GM21515 (cell line): ENCODE measurements around the gene PLEKHA7.
"Not testable (repeated sequence)": the region's sequence is repeated elsewhere in the genome, so short reads cannot be mapped to it uniquely, and the experiment has no call there.

Experiments used
- ATAC-seq: cut with Tn5 transposase; IDR thresholded peaks from one replicate; pipeline ENCODE4 v1.9.1; 2021; ENCODE audit not compliant: unreplicated experiment

Gene PLEKHA7

DNA sequence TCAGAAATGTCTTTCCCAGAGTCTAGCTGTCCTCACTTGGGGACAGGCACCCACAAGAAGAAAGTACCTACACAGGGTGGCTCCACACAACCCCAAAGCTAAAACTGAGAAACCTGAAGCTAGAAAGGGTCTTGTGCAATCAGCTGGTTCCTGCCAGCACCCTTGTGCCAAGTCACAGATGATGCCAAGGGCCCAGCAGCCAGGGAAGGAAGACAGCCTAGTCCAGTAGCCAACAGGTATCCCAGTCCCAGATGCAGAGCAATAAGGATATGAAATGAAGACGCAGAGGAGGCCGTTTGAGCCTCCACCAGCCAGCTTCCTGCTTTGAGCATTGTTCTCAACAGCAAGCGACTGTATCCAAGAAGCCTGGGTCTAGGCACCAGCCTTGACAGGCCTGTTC, 6.1 kb downstream of the PLEKHA7 start:
- no peak for ATAC-seq

DNA sequence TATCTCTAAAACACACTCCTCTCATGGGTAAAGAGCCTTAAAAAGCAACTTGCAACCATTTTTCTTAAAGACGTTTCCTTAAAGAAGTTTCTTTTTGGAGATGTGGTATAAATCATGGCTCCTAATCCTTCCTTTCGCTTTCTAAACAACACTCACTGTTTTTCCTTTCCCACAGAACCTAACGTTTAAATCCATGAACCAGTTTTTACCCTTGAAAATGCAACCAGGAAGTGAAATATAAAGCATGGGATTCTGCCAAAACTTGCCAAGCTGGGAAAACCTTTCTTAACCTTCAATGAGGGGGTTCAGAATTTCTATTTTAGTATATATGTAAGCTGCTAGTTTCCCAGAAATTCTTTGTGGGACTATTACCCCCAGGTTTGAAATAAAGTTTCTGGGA, 8.6 kb downstream of the PLEKHA7 start:
- ATAC-seq: no peak

DNA sequence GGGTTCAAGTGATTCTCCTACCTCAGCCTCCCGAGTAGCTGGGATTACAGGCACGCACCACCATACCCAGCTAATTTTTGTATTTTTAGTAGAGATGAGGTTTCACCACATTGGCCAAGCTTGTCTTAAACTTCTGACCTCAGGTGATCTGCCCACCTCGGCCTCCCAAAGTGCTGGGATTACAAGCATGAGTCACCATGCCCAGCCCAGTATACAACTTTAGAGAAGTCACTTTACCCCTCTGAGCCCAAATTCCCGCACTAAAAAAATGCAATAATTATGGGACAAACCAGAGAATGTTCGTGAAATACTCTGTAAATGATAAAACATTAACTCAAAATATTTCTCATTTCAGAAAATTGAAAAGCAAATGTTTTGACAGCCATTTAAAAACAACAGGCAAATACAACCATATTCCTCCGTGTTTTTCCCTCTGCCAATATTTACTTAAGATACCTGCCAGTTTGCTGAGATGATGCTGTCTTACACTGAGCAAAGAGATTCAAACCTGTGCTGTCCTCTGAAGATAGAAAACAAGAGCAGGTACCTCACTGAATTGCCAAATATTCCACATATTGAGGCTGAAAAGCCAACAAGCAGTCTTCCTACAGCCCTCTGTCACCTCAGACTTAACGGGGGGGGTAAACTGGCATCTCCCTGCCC, 9.6 kb downstream of the PLEKHA7 start:
- no peak for ATAC-seq

- ATAC-seq: no peak
Measured at GRCh38 chr11:17003426-17003825, 10.8 kb downstream of the PLEKHA7 start.

- ATAC-seq: no peak
Measured at GRCh38 chr11:17002543-17002942, 11.7 kb downstream of the PLEKHA7 start.

- no peak for ATAC-seq
Measured at GRCh38 chr11:17001806-17002205, 12.4 kb downstream of the PLEKHA7 start.

GRCh38 chr11:17000987-17001386, 13.2 kb downstream of the PLEKHA7 start:
- ATAC-seq: no peak

- ATAC-seq: not testable (repeated sequence)
Measured at GRCh38 chr11:17000253-17000652, 14.0 kb downstream of the PLEKHA7 start.

DNA sequence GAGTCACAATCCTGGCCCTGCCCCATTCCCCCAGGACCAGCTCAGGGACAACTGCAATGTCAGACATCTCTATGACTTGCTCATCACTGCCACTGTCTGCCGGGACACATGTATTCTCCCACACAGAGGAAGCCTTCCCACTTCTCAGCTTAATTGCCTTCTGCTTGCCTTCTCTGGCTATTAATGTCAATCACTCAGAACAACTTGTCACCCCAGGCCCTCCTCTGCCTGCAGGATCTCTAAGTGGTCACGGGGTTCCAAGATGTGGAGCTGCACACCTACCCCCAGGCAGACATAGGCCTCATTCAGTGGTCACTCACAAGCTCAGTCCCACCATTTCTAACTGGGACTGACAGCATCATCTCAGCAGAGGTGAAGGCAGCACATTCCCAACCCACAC, 15.1 kb downstream of the PLEKHA7 start:
- no peak for ATAC-seq

GRCh38 chr11:16997624-16998023, 16.6 kb downstream of the PLEKHA7 start:
- no peak for ATAC-seq

DNA sequence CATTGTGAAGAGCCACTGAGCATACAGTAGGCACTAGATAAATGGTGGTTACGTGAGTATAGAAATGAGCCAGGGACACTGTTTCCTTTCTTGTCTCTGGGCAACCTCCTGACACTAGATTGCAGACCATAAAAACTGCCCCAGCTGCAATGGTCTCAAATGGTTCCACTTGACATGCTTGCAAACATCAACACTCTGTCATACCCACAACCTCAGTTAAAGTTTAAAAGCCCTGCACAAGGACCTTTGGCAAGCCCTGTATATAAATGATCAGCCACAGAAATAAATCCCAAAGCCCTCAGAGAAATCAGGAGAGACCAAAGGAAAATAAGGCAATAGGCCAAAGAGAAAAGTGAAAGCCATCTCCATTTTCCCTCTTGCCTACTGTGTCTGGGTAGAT, 20.7 kb downstream of the PLEKHA7 start:
- ATAC-seq: no peak

DNA sequence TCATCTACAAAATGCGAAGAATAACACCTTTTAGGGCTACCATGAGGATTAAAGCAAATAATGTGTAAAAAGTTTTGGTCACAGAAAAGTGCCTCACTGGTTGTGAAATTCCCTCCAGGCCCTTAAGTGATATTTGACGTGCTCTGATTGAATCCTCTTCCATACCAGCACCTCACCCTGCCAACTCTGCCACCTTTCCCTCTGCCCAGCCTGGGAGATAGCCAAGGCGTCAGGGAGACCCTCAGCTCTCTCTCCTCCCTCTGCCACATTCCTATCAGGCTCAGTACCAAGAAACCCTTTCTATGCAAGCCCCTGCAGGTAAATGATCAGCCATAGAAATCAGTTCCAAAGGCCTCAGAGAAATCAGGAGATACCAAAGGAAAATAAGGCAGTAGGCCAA, 21.4 kb downstream of the PLEKHA7 start:
- ATAC-seq: no peak

- ATAC-seq: no peak
Measured at GRCh38 chr11:16989554-16989953, 24.7 kb downstream of the PLEKHA7 start.

- no peak for ATAC-seq
Measured at GRCh38 chr11:16987205-16987568, 27.0 kb downstream of the PLEKHA7 start.

DNA sequence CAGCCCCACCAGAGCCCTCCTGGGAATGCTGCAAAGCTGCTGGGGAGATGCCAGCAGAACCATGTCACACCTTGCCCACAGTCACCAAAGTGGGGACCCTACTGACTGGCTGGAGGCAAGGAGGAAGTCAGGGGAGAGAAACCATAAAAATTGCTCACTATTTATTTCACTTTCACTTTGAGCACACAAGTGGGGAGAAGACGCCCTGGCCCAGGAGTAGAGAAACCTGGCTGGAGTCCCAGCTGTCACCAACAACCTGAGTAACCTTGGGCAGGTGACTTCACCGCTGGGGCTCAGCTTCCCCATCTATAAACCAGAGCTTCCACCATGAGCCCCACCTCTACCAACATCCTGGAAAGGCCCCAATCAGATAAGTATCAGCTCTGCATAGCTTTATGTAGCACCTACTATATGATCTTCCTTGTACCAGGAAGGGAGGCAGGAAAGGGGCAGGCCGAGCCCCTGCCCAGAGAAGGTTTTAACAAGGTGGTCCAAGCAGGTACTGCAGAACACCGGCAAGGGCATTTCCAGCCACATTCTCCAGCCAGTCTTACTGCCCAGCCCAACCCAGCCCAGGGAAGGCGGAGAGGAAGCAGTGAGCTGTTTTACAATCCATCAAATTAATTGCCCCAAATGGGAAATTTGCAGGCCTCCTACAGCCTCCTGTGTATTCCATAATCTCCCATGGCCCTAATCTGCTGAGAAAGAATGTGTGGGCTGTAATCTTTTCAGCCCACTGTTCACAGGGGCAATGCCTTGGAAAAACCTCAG, 27.6 kb downstream of the PLEKHA7 start:
- ATAC-seq: peak; percentile 92

DNA sequence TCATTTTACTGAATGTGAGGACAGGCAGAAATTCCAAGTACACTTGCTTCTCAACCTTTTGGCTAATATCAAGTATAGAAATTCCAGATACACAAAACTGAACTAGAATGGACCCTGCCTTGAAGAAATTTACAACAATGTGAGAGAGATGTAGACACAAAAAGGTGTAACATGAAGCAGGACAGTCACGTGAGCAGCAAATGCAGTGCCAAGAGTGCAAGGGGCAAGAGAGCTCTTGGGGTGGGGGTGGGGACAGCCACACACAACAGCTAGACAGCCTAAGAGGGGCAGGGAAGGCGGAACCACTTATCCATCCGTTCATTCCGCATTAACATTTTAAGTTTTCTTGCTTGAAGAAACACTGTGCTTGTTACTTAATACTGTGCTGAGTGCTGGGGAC, 28.9 kb downstream of the PLEKHA7 start:
- no peak for ATAC-seq

GRCh38 chr11:16984229-16984628, 30.0 kb downstream of the PLEKHA7 start:
- ATAC-seq: no peak

GRCh38 chr11:16982809-16983208, 31.4 kb downstream of the PLEKHA7 start:
- ATAC-seq: no peak

DNA sequence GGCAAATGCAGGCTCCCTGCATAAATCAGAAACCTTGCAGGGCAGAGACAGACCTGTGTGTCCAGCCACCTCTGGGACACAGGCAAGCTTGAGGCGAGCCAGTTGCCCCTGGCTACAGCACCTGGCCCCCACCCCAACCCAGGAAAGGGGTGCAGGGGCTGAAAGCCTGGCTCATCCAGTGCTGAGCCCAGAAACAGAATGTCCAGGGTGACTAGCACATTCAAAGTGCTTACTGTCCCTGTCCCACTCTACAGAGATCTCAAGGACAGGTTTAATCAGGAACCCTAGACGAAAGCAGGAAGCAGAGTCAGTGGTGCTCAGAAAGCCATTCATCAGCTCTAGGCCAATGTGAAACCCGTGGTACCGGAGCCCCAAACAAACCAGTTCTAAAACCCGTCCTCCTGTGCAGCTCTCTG, 31.9 kb downstream of the PLEKHA7 start:
- ATAC-seq: no peak

DNA sequence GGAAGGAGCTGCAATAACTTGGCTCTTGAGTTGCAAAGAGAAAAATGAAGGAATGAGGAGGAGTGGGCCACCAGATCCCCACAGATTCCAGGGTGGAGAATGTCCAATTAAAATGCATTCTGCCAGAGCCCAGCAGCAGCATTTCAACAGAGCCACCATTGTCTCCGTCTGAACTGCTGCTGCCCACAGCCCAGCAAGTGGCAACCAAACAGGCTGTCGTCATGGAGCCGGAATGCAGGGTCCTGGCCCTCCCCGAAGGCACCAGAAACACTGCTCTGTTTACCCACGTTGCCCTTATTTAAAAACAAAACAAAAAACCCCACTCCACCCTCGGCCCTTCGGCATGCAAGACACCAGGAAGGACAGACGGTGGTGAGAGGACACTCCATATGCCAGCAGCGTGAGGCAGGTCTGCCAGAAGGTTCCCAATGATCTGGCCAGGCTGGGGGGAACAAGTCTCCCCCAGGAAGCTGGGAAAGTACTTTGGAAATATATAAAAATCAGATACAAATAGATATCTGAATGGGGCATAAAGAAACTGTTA, 32.5 kb downstream of the PLEKHA7 start:
- ATAC-seq: no peak

GRCh38 chr11:16979703-16980622, 34.3 kb downstream of the PLEKHA7 start:
- no peak for ATAC-seq

DNA sequence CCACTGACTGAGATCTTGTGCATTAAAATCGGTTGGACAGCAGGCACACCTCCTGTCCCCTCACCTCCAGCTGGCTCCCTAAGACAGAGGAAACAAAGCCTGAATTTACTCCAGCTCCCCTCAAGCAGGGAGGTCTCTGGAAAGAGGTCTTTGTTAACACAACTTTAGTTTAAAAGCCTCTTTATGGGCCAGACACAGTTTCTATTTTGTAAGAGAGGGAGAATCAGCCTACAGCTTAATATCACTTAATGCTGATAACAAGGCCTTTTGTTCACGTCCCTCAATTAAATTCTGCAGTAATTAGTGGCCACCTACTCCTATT, 36.3 kb downstream of the PLEKHA7 start:
- no peak for ATAC-seq
